IMR-90 (cell line): Measurements from ENCODE around the gene PRKCA. TPM values are rescaled to one million over a fixed set of nuclear protein-coding genes. Genes with fewer than 3 reads are reported as not detected.

Experiments
- ATAC-seq: fragments of 200-7000 bp; cut with Tn5 transposase; 2 replicates; pipeline ENCODE4 v1.9.1; 2020; ENCODE audit warnings: low read depth, mild to moderate bottlenecking, moderate library complexity
- BruUV-seq: library from RNA; stranded (reverse); fragments of 400-500 nt; replicated peaks from 2 replicates; lab custom pipeline; 2021; lab: Mats Ljungman, UMichigan
- CTCF ChIA-PET: fragments of 300-600 bp; formaldehyde crosslinking; extraction: SDS; loops from one replicate; lab custom pipeline; 2021; ENCODE audit warnings: antibody characterized with exemption; lab: Yijun Ruan, JAX
- POLR2A ChIA-PET: fragments of 300-600 bp; sonication (Branson Sonifier 250); formaldehyde crosslinking; loops from one replicate; lab custom pipeline; 2022; ENCODE audit warnings: antibody characterized with exemption; ENCODE audit not compliant: unreplicated experiment; lab: Charles Lee
- DNase-seq: peaks from one replicate; pipeline ENCODE4 v3.0.0; 2013
- H2AFZ ChIP-seq: replicated peaks from 2 replicates; pipeline ENCODE3; 2013; ENCODE audit warnings: low read length, mild to moderate bottlenecking; ENCODE audit not compliant: poor library complexity
- H2AK5ac ChIP-seq: 2 replicates; pipeline ENCODE4 v1.6.1; 2013; ENCODE audit warnings: low read depth, low read length, inconsistent platforms
- H2AK9ac ChIP-seq: replicated peaks from 2 replicates; pipeline ENCODE3; 2013; ENCODE audit warnings: mild to moderate bottlenecking, low read depth, low read length, moderate library complexity; ENCODE audit not compliant: poor library complexity
- H2BK120ac ChIP-seq: 2 replicates; pipeline ENCODE4 v1.6.1; 2013; ENCODE audit warnings: low read depth, low read length, inconsistent platforms
- H2BK15ac ChIP-seq: 3 replicates; pipeline ENCODE4 v1.6.1; 2013; ENCODE audit warnings: low read depth, low read length, inconsistent platforms
- H2BK20ac ChIP-seq: 2 replicates; pipeline ENCODE4 v1.6.1; 2013; ENCODE audit warnings: low read depth, mild to moderate bottlenecking, inconsistent platforms, low read length, moderate library complexity
- H2BK5ac ChIP-seq: 2 replicates; pipeline ENCODE4 v1.6.1; 2013; ENCODE audit warnings: mild to moderate bottlenecking, low read depth, low read length, inconsistent platforms; ENCODE audit not compliant: poor library complexity, severe bottlenecking
- H3K14ac ChIP-seq: replicated peaks from 2 replicates; pipeline ENCODE4 v1.6.1; 2013; ENCODE audit warnings: low read depth, low read length, inconsistent platforms
- H3K18ac ChIP-seq: 2 replicates; pipeline ENCODE4 v1.6.1; 2013; ENCODE audit warnings: low read depth, low read length, control low read depth
- H3K23ac ChIP-seq: 2 replicates; pipeline ENCODE4 v1.6.1; 2013; ENCODE audit warnings: low read depth, low read length, inconsistent platforms
- H3K27ac ChIP-seq: 2 replicates; pipeline ENCODE4 v1.5.1; 2013; ENCODE audit warnings: mild to moderate bottlenecking, control low read depth, low read length; ENCODE audit not compliant: insufficient read depth
- H3K27me3 ChIP-seq: 2 replicates; pipeline ENCODE4 v1.6.1; 2013; ENCODE audit warnings: low read length; ENCODE audit not compliant: control insufficient read depth, insufficient read depth
- H3K36me3 ChIP-seq: 2 replicates; pipeline ENCODE4 v1.6.1; 2013; ENCODE audit warnings: low read length, mixed read lengths; ENCODE audit not compliant: control insufficient read depth, insufficient read depth
- H3K4ac ChIP-seq: 2 replicates; pipeline ENCODE4 v1.6.1; 2013; ENCODE audit warnings: low read depth, low read length, inconsistent platforms
- H3K4me1 ChIP-seq: 2 replicates; pipeline ENCODE4 v1.6.1; 2013; ENCODE audit warnings: low read length, mixed read lengths; ENCODE audit not compliant: control insufficient read depth, insufficient read depth
- H3K4me2 ChIP-seq: 2 replicates; pipeline ENCODE4 v1.6.1; 2013; ENCODE audit warnings: low read depth, mild to moderate bottlenecking, control low read depth, low read length, moderate library complexity
- H3K4me3 ChIP-seq: 2 replicates; pipeline ENCODE4 v1.5.1; 2013; ENCODE audit warnings: low read depth, mild to moderate bottlenecking, control low read depth, low read length, moderate library complexity; ENCODE audit not compliant: insufficient read depth
- H3K56ac ChIP-seq: 2 replicates; pipeline ENCODE4 v1.6.1; 2013; ENCODE audit warnings: low read length, inconsistent platforms; ENCODE audit not compliant: insufficient read depth; ENCODE audit errors: extremely low read depth
- H3K79me1 ChIP-seq, 2 experiments: 2 replicates each; pipeline ENCODE4 v1.6.1; 2013; ENCODE audit warnings: low read length in 2 of 2, inconsistent platforms in 1 of 2, low read depth in 1 of 2
- H3K9ac ChIP-seq: 2 replicates; pipeline ENCODE4 v1.6.1; 2013; ENCODE audit warnings: low read depth, low read length, control low read depth
- H3K9me1 ChIP-seq: 2 replicates; pipeline ENCODE4 v1.6.1; 2013; ENCODE audit warnings: low read length, inconsistent platforms; ENCODE audit not compliant: insufficient read depth
- H3K9me3 ChIP-seq: 2 replicates; pipeline ENCODE4 v1.6.1; 2013; ENCODE audit warnings: low read length; ENCODE audit not compliant: control insufficient read depth, insufficient read depth
- H4K20me1 ChIP-seq: 2 replicates; pipeline ENCODE4 v1.6.1; 2013; ENCODE audit warnings: low read length, inconsistent platforms; ENCODE audit not compliant: insufficient read depth
- H4K5ac ChIP-seq: 2 replicates; pipeline ENCODE4 v1.6.1; 2013; ENCODE audit warnings: mild to moderate bottlenecking, low read depth, low read length, control low read depth
- H4K8ac ChIP-seq, 2 experiments: 2 replicates each; pipeline ENCODE4 v1.6.1; 2013; ENCODE audit warnings: low read depth in 2 of 2, low read length in 2 of 2, control low read depth in 1 of 2, inconsistent platforms in 1 of 2
- H4K91ac ChIP-seq: 2 replicates; pipeline ENCODE4 v1.6.1; 2013; ENCODE audit warnings: low read depth, low read length, inconsistent platforms; ENCODE audit not compliant: insufficient read depth
- BHLHE40 ChIP-seq: fragments of 150-350 bp; IDR thresholded peaks from 2 replicates; pipeline ENCODE4 v1.6.1; 2016; ENCODE audit warnings: mild to moderate bottlenecking, low read depth, low read length
- CEBPB ChIP-seq: IDR thresholded peaks from 2 replicates; pipeline ENCODE4 v1.6.1; 2012; ENCODE audit warnings: low read depth, low read length, improper control_type of control experiment
- FOS ChIP-seq: fragments of 150-350 bp; IDR thresholded peaks from 2 replicates; pipeline ENCODE4 v1.6.1; 2016; ENCODE audit warnings: low read depth, low read length
- RFX5 ChIP-seq: IDR thresholded peaks from 2 replicates; pipeline ENCODE4 v1.8.0; 2012; ENCODE audit warnings: low read depth, mild to moderate bottlenecking, low read length, moderate library complexity
- SMC3 ChIP-seq: fragments of 150-350 bp; IDR thresholded peaks from 2 replicates; pipeline ENCODE4 v1.6.1; 2016; ENCODE audit warnings: low read depth, mild to moderate bottlenecking, antibody characterized with exemption, low read length, moderate library complexity
- WGBS, 2 experiments: methylation state at CpG; one replicate each; pipeline versions ENCODE4 v1.1.5 to v1.1.7; 2013; ENCODE audit warnings: missing lambda C conversion rate in 2 of 2; ENCODE audit not compliant: insufficient read length in 1 of 2; ENCODE audit errors: extremely low coverage in 2 of 2; 5-methylcytosine and 5-hydroxymethylcytosine counted together
- dilution Hi-C: fragments of 300-500 bp; cut with HindIII; formaldehyde crosslinking; loops from one replicate; pipeline ENCODE4 v1.14.3; 2018; ENCODE audit warnings: low sequenced_read_pairs; ENCODE audit not compliant: unreplicated experiment
- in situ Hi-C: fragments of 300-500 bp; cut with MboI; formaldehyde crosslinking; loops from 3 replicates; pipeline ENCODE4 v1.14.3; 2019; ENCODE audit warnings: low sequenced_read_pairs, inconsistent platforms, mixed read lengths
- intact Hi-C: fragments of 100-400 bp; cut with micrococcal nuclease; formaldehyde crosslinking; loops from 2 replicates; pipeline ENCODE4 v1.10.0; 2022
- microRNA-seq, 2 experiments: library from miRNA; stranded (forward) in 1 of 2; unstranded in 1 of 2; fragments of 10-50 nt in 1 of 2; fragments of <30 nt in 1 of 2; gene quantifications in 1 of 2; microRNA quantifications in 1 of 2; one replicate each; pipeline versions ENCODE3 to v1.1.0; 2013 to 2020; ENCODE audit not compliant: insufficient read depth in 1 of 2, insufficient read length in 1 of 2, unreplicated experiment in 1 of 2
- polyA plus RNA-seq, 3 experiments: library from polyadenylated mRNA; depleted of rRNA; stranded (reverse); fragments of >200 nt; gene quantifications; 2 replicates each; pipeline ENCODE4 v1.2.3, GENCODE V29; 2012; ENCODE audit warnings: low replicate concordance in 1 of 3
- small RNA-seq, 5 experiments: library from RNA; depleted of rRNA; stranded (forward); fragments of <200 nt; gene quantifications; one replicate each; pipeline ENCODE3, GENCODE V24; 2012
- total RNA-seq: library from RNA; depleted of rRNA; stranded (reverse); fragments of >200 nt; gene quantifications from 2 replicates; pipeline ENCODE4 v1.2.3, GENCODE V29; 2012; rRNA removed
- TF ChIP-seq, protein P1 (sequence below): fragments of 150-350 bp; IDR thresholded peaks from 2 replicates; pipeline ENCODE4 v1.6.1; 2016; ENCODE audit warnings: low read depth, mild to moderate bottlenecking, low read length, moderate library complexity, borderline replicate concordance

The PRKCA gene
- total and polyA plus RNA-seq, 2 of the 4 experiments (the other 2 are of a cell fraction): 31.0 to 46.0 TPM

DNA sequence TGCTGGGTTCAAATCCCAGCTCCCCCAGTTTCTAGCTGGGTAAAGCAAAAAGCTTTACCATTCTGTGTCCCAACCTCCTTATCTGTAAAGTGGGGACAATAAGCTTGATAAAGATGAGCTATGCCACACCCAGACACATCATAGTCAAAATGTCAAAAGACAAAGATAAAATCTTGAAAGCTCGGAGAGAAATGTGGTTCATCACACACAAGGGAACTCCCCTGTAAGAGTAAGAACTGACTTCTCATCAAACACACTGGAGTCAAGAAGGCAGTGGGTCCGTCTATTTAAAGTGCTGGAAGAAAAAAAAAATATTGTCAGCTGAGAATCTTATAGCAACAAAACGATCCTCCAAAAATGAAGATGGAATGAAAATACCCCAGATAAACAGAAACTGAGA lies 557.8 kb downstream of the PRKCA start:
- Histone ChIP-seq H3K9ac (no peak overlapping the region), H2AK9ac (no peak overlapping the region), H2BK5ac (no peak overlapping the region), H3K18ac (no peak overlapping the region), H3K27ac (no peak overlapping the region), H2BK20ac (no peak overlapping the region), H3K4me1 (no peaks in the 10 kb centered on the region), H2AFZ (no peak overlapping the region), H3K14ac (no peak overlapping the region), H2BK120ac (no peak overlapping the region), H3K9me1 (no peaks in the 10 kb centered on the region), H4K8ac (no peak overlapping the region), H3K4ac (no peak overlapping the region), H4K91ac (no peak overlapping the region), H3K79me1 (no peaks in the 10 kb centered on the region), H3K4me3 (no peak overlapping the region), H2AK5ac (no peak overlapping the region), H4K20me1 (no peaks in the 10 kb centered on the region), H3K56ac (no peak overlapping the region), H3K23ac (no peak overlapping the region), H2BK15ac (no peak overlapping the region), H3K27me3 (peaks cover 17% of the 10 kb centered on the region), H3K4me2 (no peak overlapping the region), H3K9me3 (no peaks in the 10 kb centered on the region), H4K5ac (no peak overlapping the region), H3K36me3 (no peaks in the 10 kb centered on the region)
- WGBS, 2 experiments: no CpG with 5 or more reads among the region's 3 CpGs
- ChIA-PET CTCF (interaction anchor here (0.6 kb wide), 2 partner anchors 48 to 248 kb away, joined by 3 to 4 read pairs; no protein-coding TSS in a partner anchor), POLR2A (no interaction called here)
- DNase-seq (no peak), ATAC-seq (no peak)
- no peak for TF ChIP-seq FOS
- TF ChIP-seq RFX5: no peak
- no peak for TF ChIP-seq CEBPB
- TF ChIP-seq BHLHE40: no peak
- TF ChIP-seq SMC3: no peak
- TF ChIP-seq, protein P1, sequence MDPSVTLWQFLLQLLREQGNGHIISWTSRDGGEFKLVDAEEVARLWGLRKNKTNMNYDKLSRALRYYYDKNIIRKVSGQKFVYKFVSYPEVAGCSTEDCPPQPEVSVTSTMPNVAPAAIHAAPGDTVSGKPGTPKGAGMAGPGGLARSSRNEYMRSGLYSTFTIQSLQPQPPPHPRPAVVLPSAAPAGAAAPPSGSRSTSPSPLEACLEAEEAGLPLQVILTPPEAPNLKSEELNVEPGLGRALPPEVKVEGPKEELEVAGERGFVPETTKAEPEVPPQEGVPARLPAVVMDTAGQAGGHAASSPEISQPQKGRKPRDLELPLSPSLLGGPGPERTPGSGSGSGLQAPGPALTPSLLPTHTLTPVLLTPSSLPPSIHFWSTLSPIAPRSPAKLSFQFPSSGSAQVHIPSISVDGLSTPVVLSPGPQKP: no peak
- BruUV-seq: no TSS peak
- intact Hi-C loops: no loop called here
- dilution Hi-C loops: no loop called here
- in situ Hi-C loops: no loop called here

Small RNA genes lying within 50 kb of the gene (microRNA-seq; reads per million reads assigned to microRNA genes)
- gene MIR634 (ENCODE audit: insufficient read depth in 1 of 2, insufficient read length in 1 of 2, unreplicated experiment in 1 of 2) (0 reads per million in 2 experiments), gene RN7SL735P (ENCODE audit: insufficient read depth, insufficient read length) (not detected), gene RNA5SP444 (ENCODE audit: insufficient read depth, insufficient read length) (not detected), gene RNA5SP445 (ENCODE audit: insufficient read depth, insufficient read length) (not detected), gene RNU6-928P (ENCODE audit: insufficient read depth, insufficient read length) (not detected)

Small RNA genes lying within 50 kb of the gene (small RNA-seq; reads per million reads assigned to genes)
- gene MIR634 (0 to 0.60 (median 0) reads per million in 5 experiments), gene RN7SL735P (0 reads per million in 5 experiments), gene RNA5SP444 (0 to 1.8 (median 0.76) reads per million in 5 experiments), gene RNA5SP445 (0 reads per million in 5 experiments), gene RNU6-928P (0 reads per million in 5 experiments)

Other genes with a start within 250 kb of the PRKCA start
- 3.6 and 5.6 TPM in 2 replicates for gene CEP112, start 110.5 kb upstream of the PRKCA start, total RNA-seq
- gene CEP112, start 110.5 kb upstream of the PRKCA start, polyA plus RNA-seq (2012; rRNA removed): 2.5 and 3.0 TPM in 2 replicates
- gene APOH, start 73.2 kb upstream of the PRKCA start, total RNA-seq: not detected in 2 replicates
- not detected in 2 replicates for gene APOH, start 73.2 kb upstream of the PRKCA start, polyA plus RNA-seq (2012; rRNA removed)